AG04450 (cell line): ENCODE results near the gene BBS4. TPM values are rescaled to one million over a fixed set of nuclear protein-coding genes. Genes with fewer than 3 reads are reported as not detected.

Source experiments
- polyA plus RNA-seq: library from polyadenylated mRNA; depleted of rRNA; stranded (reverse); fragments of >200 nt; gene quantifications from 2 replicates; pipeline ENCODE4 v1.2.3, GENCODE V29; 2011; rRNA removed
- small RNA-seq: library from RNA; depleted of rRNA; stranded (forward); fragments of <200 nt; gene quantifications from one replicate; pipeline ENCODE3, GENCODE V24; 2012; ENCODE audit warnings: low read depth; ENCODE audit not compliant: insufficient read length

Gene BBS4
- polyA plus RNA-seq, 1 experiment = 25.7 TPM

Small RNAs within 50 kb of the gene (small RNA-seq; reads per million reads assigned to genes)
- not detected for gene RN7SL853P

Other genes with a start within 250 kb of the BBS4 start
- 85.8 and 90.4 TPM in 2 replicates for gene ARIH1, start 211.9 kb upstream of the BBS4 start, polyA plus RNA-seq
- gene GOLGA6B, start 31.5 kb upstream of the BBS4 start, polyA plus RNA-seq = not detected in 2 replicates
- gene HIGD2B, start within 50 bp of the BBS4 start, polyA plus RNA-seq = not detected in 2 replicates
- gene ADPGK, start 97.6 kb downstream of the BBS4 start, polyA plus RNA-seq = 61.1 and 74.3 TPM in 2 replicates